ENCODE measurements around the gene TNFSF11.

The TNFSF11 gene

DNA sequence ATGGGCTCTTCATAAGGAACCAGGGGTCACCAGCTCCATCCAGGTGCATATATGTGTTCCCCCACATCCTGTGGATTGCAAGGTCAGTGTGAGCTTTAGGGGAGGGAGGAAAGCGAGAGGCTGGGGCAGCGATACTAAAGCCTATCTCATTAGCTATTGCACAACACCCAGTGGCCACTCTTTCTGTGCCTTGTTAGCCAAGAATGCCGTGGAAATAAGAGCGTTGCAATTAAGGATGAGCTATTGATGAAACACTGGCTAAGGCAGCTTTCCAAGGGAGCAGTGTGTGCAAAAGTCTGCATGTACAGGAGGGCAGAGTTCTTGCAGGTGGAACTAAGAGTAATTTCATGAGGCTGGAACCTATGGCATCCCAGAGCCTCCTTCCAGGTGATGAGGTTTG is 17.6 kb downstream of the TNFSF11 start:
- Histone ChIP-seq H3K4me1 (ENCODE audit: control insufficient read depth, insufficient read depth, low read length, unreplicated experiment) (peaks cover 5% of the 10 kb centered on the region), H3K4me3 (ENCODE audit: low read depth, low read length) (no peak overlapping the region), H3K79me2 (ENCODE audit: control insufficient read depth, insufficient read depth, low read length, unreplicated experiment) (no peaks in the 10 kb centered on the region), H3K27ac (ENCODE audit: low read depth, low read length) (no peak overlapping the region), H2AFZ (ENCODE audit: low read length, unreplicated experiment) (no peak overlapping the region), H3K36me3 (ENCODE audit: insufficient read depth, low read length) (no peaks in the 10 kb centered on the region), H3K27me3 (ENCODE audit: insufficient read depth, low read length) (peaks cover 25% of the 10 kb centered on the region; the same call in 1 of the 2 replicates)

DNA sequence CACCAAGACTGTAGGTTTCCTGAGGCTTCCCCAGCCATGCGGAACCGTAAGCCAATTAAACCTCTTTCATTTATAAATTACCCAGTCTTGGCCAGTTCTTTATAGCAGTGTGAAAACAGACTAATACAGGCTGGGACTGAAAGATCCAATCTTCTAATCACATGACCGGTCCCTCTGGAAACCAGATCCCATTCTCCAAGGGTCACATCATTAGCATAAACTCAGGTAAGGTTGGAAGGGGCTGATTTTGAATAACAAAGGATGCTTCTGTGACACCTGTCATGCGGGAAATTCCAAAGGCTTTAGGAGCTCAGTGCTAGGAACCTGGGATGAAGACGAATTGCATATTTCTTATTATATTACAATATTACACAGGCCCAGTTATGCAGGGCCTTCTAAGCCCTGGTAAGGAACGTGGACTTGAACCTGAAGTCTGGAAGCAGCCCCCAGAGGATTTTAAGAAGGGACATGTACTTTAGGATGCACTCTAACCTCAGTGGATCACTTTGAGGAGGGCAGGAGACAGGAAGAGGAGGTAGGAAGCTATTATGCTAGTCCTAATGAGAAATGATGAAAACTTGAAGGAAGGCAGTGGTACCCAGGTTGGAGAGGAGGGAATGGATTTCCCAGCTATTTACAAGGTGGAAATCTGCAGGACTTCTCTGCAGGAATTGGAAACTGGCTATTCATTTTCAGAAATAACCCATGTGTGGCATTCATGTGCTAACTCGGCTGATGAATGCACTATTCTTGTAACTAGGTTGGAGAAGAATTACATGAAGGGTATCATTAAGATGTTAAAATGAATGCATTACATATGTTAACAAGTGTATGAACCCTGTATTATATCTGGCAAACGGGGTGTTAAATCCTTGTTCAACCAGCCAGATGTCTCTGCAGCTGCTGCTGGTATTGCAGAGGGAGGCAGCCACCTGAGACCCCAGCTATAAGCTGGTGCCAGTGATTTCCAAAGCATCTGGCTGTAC is 19.3 kb downstream of the TNFSF11 start:
- H3K4me1 ChIP-seq (ENCODE audit: control insufficient read depth, insufficient read depth, low read length, unreplicated experiment) = peaks cover 5% of the 10 kb centered on the region
- H2AFZ ChIP-seq (ENCODE audit: low read length, unreplicated experiment) = no peak overlapping the region
- no peak overlapping the region for H3K27ac ChIP-seq (ENCODE audit: low read depth, low read length)
- peaks cover 22% of the 10 kb centered on the region; the same call in 1 of the 2 replicates for H3K27me3 ChIP-seq (ENCODE audit: insufficient read depth, low read length)
- no peaks in the 10 kb centered on the region for H3K79me2 ChIP-seq (ENCODE audit: control insufficient read depth, insufficient read depth, low read length, unreplicated experiment)
- no peak overlapping the region for H3K4me3 ChIP-seq (ENCODE audit: low read depth, low read length)
- no peaks in the 10 kb centered on the region for H3K36me3 ChIP-seq (ENCODE audit: insufficient read depth, low read length)

DNA sequence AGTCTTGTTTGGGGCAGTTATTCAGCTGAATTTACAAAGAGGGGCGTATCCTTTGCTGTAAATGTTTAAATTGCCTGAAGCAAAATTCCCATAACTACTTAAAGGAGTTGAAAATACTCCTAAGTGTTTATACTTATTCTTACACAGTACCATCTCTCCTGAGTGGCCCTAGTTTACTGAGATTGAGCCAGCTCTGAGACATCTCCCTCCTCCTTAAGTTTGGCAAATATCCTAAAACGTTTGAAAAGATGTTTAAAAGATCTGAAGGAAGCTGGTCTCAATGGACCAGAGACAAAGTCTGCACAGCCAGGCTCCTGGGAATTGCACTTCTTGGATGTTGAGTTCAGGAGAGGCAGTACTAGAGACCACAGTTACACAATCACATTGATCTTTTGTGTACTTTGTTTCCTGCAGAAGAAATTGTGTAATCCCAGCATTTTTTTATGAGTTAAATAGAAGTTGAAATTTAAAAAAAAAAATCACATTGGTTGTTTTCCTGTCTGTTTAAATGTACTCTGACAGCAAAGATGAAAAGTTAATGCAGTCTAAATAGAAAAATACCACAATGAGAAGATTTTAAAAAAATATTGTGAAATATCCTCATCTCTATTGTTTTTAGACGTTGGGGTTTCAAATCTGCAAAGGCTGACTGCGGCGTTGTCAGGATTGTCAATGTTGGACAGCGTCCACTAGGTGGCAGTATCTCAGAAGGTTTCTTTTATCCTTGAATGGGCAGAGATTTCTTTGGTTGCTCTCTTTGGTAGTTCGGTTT is 20.7 kb downstream of the TNFSF11 start:
- peak overlapping the region; percentile 72 for H3K27ac ChIP-seq (ENCODE audit: low read depth, low read length)
- H2AFZ ChIP-seq (ENCODE audit: low read length, unreplicated experiment) = no peak overlapping the region
- peaks cover 5% of the 10 kb centered on the region for H3K4me1 ChIP-seq (ENCODE audit: control insufficient read depth, insufficient read depth, low read length, unreplicated experiment)

DNA sequence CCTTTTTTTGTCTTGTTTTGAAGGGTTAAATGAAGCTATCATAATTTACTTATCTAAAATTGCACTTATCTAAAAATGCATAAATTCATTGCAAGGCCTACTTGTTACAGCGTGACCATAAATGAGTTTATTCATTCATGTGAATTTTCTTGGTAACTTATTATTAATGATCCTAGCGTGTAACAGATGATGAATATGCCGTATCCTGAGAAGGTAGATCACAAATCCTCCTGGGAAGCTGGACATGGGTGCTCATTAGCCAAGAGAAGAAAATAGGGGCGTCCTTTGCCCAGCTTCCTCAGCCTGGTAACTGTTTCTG is 21.3 kb downstream of the TNFSF11 start:
- peaks cover 5% of the 10 kb centered on the region for H3K4me1 ChIP-seq (ENCODE audit: control insufficient read depth, insufficient read depth, low read length, unreplicated experiment)
- peaks cover 10% of the 10 kb centered on the region; the same call in 1 of the 2 replicates for H3K27me3 ChIP-seq (ENCODE audit: insufficient read depth, low read length)
- no peaks in the 10 kb centered on the region for H3K36me3 ChIP-seq (ENCODE audit: insufficient read depth, low read length)
- no peak overlapping the region for H2AFZ ChIP-seq (ENCODE audit: low read length, unreplicated experiment)
- peak overlapping the region; percentile 72; the same call in 1 of the 2 replicates for H3K27ac ChIP-seq (ENCODE audit: low read depth, low read length)
- H3K79me2 ChIP-seq (ENCODE audit: control insufficient read depth, insufficient read depth, low read length, unreplicated experiment) = no peaks in the 10 kb centered on the region
- no peak overlapping the region for H3K4me3 ChIP-seq (ENCODE audit: low read depth, low read length)

More for the DNA sequence above, 20.7 kb downstream of the TNFSF11 start:
- Histone ChIP-seq H3K4me3 (ENCODE audit: low read depth, low read length) (no peak overlapping the region), H3K79me2 (ENCODE audit: control insufficient read depth, insufficient read depth, low read length, unreplicated experiment) (no peaks in the 10 kb centered on the region), H3K36me3 (ENCODE audit: insufficient read depth, low read length) (no peaks in the 10 kb centered on the region), H3K27me3 (ENCODE audit: insufficient read depth, low read length) (peaks cover 15% of the 10 kb centered on the region; the same call in 1 of the 2 replicates)

DNA sequence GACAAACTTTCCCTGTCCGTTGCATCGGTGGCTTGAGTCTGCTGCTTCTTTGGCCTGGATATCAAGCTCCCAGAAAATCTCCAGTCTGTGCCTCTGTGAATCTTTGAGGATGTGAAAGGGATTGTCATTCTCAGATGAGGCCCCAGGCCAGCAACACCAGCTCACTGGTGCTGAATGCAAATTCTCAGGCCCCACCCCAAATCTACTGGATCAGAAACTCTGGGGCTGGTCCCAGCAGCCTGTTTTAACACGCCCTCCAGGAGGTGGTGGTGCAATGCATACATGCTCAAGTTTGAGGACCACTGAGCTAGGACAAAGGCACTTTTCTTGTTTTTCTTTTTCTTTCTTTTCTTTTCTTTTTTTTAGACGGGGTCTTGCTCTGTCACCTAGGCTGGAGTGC is 23.6 kb downstream of the TNFSF11 start:
- Histone ChIP-seq H3K79me2 (ENCODE audit: control insufficient read depth, insufficient read depth, low read length, unreplicated experiment) (no peaks in the 10 kb centered on the region), H3K27ac (ENCODE audit: low read depth, low read length) (no peak overlapping the region), H3K4me3 (ENCODE audit: low read depth, low read length) (no peak overlapping the region), H3K27me3 (ENCODE audit: insufficient read depth, low read length) (no peaks in the 10 kb centered on the region), H2AFZ (ENCODE audit: low read length, unreplicated experiment) (no peak overlapping the region), H3K4me1 (ENCODE audit: control insufficient read depth, insufficient read depth, low read length, unreplicated experiment) (peaks cover 13% of the 10 kb centered on the region), H3K36me3 (ENCODE audit: insufficient read depth, low read length) (no peaks in the 10 kb centered on the region)

DNA sequence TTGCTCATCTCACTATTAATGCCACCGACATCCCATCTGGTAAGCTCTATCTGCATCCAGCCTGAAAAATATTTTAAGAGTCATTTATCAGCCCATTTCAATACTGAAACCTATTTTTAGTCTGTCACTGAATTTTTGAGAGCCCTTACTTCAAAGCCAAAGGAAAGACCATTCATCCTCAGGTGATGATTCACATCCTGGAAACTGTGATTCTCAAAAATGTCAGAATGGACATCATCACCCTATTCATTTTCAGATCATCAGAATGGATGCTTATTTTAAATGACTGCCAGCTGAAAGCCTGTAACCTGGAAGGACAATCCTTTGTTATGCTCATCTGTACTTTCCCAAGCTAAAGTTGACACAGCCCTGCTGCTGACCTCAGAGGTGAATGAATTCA is 27.0 kb downstream of the TNFSF11 start:
- Histone ChIP-seq H2AFZ (ENCODE audit: low read length, unreplicated experiment) (no peak overlapping the region), H3K27ac (ENCODE audit: low read depth, low read length) (no peak overlapping the region), H3K36me3 (ENCODE audit: insufficient read depth, low read length) (no peaks in the 10 kb centered on the region), H3K27me3 (ENCODE audit: insufficient read depth, low read length) (no peaks in the 10 kb centered on the region), H3K79me2 (ENCODE audit: control insufficient read depth, insufficient read depth, low read length, unreplicated experiment) (no peaks in the 10 kb centered on the region), H3K4me1 (ENCODE audit: control insufficient read depth, insufficient read depth, low read length, unreplicated experiment) (peaks cover 8% of the 10 kb centered on the region), H3K4me3 (ENCODE audit: low read depth, low read length) (no peak overlapping the region)

DNA sequence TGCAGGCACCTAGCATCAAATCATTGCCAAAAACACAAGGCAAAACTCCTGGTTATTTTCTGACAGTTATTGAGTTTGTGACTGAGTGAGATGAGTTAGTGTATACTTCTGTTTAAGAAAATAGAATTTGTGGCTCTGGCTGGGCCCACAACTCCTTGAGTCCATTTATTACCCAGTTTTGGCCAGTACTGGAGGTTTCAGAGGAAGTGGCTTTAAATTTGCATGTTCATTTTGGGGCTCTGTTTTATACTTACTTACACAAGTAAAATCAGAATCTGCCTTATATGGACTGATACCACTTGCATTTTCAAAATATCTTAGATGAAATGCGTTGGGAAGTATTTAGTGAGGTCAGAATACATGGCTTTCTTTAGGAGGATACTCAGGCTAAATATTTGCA is 29.0 kb downstream of the TNFSF11 start:
- no peak overlapping the region for H2AFZ ChIP-seq (ENCODE audit: low read length, unreplicated experiment)
- H3K4me3 ChIP-seq (ENCODE audit: low read depth, low read length) = no peak overlapping the region
- no peak overlapping the region for H3K27ac ChIP-seq (ENCODE audit: low read depth, low read length)
- H3K79me2 ChIP-seq (ENCODE audit: control insufficient read depth, insufficient read depth, low read length, unreplicated experiment) = no peaks in the 10 kb centered on the region
- no peaks in the 10 kb centered on the region for H3K36me3 ChIP-seq (ENCODE audit: insufficient read depth, low read length)
- no peaks in the 10 kb centered on the region for H3K27me3 ChIP-seq (ENCODE audit: insufficient read depth, low read length)
- H3K4me1 ChIP-seq (ENCODE audit: control insufficient read depth, insufficient read depth, low read length, unreplicated experiment) = peaks cover 8% of the 10 kb centered on the region

DNA sequence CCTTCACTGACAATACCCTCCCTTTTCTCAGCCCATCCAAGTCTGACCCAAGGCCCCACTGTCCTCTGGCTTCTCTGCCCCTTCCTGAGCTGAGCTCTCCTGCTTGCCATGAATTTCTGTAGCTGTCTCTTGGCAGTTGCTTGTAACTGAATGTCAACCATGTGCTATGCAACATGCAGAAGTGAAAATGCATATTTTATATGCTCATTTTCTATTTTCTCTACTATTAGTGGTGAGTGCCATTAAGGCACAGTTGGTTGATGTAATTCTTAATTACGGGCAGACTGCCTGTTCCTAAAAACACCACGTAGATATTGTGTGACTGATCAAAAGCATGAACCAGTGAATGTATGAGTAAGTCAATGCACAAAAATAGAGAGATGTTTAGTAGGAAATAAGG is 29.6 kb downstream of the TNFSF11 start:
- Histone ChIP-seq H3K27me3 (ENCODE audit: insufficient read depth, low read length) (no peaks in the 10 kb centered on the region), H3K36me3 (ENCODE audit: insufficient read depth, low read length) (no peaks in the 10 kb centered on the region), H3K79me2 (ENCODE audit: control insufficient read depth, insufficient read depth, low read length, unreplicated experiment) (no peaks in the 10 kb centered on the region), H3K4me1 (ENCODE audit: control insufficient read depth, insufficient read depth, low read length, unreplicated experiment) (peaks cover 8% of the 10 kb centered on the region), H3K27ac (ENCODE audit: low read depth, low read length) (no peak overlapping the region), H3K4me3 (ENCODE audit: low read depth, low read length) (no peak overlapping the region), H2AFZ (ENCODE audit: low read length, unreplicated experiment) (no peak overlapping the region)

DNA sequence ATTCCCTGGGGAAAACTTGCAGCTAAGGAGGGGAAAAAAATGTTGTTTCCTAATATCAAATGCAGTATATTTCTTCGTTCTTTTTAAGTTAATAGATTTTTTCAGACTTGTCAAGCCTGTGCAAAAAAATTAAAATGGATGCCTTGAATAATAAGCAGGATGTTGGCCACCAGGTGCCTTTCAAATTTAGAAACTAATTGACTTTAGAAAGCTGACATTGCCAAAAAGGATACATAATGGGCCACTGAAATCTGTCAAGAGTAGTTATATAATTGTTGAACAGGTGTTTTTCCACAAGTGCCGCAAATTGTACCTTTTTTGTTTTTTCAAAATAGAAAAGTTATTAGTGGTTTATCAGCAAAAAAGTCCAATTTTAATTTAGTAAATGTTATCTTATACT is 33.6 kb downstream of the TNFSF11 start:
- H3K27ac ChIP-seq (ENCODE audit: low read depth, low read length) = no peak overlapping the region
- no peak overlapping the region for H2AFZ ChIP-seq (ENCODE audit: low read length, unreplicated experiment)
- no peaks in the 10 kb centered on the region for H3K27me3 ChIP-seq (ENCODE audit: insufficient read depth, low read length)
- H3K36me3 ChIP-seq (ENCODE audit: insufficient read depth, low read length) = no peaks in the 10 kb centered on the region
- no peak overlapping the region for H3K4me3 ChIP-seq (ENCODE audit: low read depth, low read length)
- H3K79me2 ChIP-seq (ENCODE audit: control insufficient read depth, insufficient read depth, low read length, unreplicated experiment) = no peaks in the 10 kb centered on the region
- no peaks in the 10 kb centered on the region for H3K4me1 ChIP-seq (ENCODE audit: control insufficient read depth, insufficient read depth, low read length, unreplicated experiment)

DNA sequence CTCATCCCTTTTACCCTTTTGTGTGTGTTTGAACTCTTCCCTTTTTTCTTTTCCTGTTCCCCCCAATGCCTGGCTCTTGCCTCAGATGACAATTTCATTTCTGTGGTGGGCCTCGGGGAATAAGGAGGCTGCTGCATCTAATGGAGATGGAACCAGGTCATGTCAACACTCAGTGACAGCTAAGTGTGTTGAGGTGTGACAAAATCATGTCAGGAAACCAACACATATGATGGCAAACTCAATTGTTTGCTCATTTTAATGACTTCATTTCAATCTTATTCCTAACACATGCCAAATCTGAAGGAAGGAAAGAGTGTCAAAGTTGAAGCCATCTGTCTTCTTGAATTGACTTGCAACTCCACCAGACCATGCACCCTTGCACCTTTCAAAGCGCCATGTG is 36.7 kb downstream of the TNFSF11 start:
- Histone ChIP-seq H3K79me2 (ENCODE audit: control insufficient read depth, insufficient read depth, low read length, unreplicated experiment) (no peaks in the 10 kb centered on the region), H3K36me3 (ENCODE audit: insufficient read depth, low read length) (no peaks in the 10 kb centered on the region), H2AFZ (ENCODE audit: low read length, unreplicated experiment) (no peak overlapping the region), H3K4me1 (ENCODE audit: control insufficient read depth, insufficient read depth, low read length, unreplicated experiment) (no peaks in the 10 kb centered on the region), H3K4me3 (ENCODE audit: low read depth, low read length) (no peak overlapping the region), H3K27me3 (ENCODE audit: insufficient read depth, low read length) (peaks cover 11% of the 10 kb centered on the region; the same call in 1 of the 2 replicates), H3K27ac (ENCODE audit: low read depth, low read length) (no peak overlapping the region)

Measured in ACC112 (cell line).